GM19468 (cell line): ENCODE data around the gene LGR5.

Experiments
- ATAC-seq: cut with Tn5 transposase; IDR thresholded peaks from one replicate; pipeline ENCODE4 v1.9.1; 2021; ENCODE audit warnings: mild to moderate bottlenecking, moderate library complexity, moderate number of reproducible peaks; ENCODE audit not compliant: unreplicated experiment; ENCODE audit errors: extremely low read depth

Gene LGR5

DNA sequence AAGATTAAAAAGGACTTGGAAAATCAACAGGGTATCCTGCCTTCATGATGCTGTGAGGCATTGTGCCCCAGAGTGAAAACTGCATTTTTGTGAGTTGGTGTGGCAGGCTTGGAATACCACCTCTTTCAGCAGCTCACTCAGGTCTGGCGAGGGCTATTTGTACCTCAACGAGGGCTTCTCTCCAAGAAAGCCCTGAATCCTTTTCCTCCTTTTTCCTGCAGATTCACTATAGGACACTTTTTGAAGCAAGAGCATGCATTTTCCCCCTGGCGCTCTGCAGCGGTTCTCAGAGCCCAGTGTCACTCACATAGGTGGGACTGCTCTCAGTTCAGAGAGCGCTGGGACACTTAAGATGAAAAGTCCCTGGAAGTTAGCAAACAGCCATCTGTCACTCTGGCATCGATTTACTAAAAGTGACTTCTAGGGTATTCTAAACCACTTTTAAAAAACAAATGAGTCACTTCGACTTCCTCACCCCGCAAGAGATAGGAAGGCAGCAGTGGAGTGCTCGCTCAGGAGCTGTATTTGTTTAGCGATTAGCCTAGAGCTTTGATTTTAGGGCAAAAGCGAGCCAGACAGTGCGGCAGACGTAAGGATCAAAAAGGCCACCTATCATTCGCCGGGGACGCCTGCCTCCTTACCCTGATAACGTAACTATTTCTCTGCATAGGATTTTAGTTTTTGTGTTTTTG is 782 bp upstream of the LGR5 start:
- ATAC-seq: no peak

GRCh38 chr12:71439362-71439612 is 311 bp upstream of the LGR5 start:
- no peak for ATAC-seq

DNA sequence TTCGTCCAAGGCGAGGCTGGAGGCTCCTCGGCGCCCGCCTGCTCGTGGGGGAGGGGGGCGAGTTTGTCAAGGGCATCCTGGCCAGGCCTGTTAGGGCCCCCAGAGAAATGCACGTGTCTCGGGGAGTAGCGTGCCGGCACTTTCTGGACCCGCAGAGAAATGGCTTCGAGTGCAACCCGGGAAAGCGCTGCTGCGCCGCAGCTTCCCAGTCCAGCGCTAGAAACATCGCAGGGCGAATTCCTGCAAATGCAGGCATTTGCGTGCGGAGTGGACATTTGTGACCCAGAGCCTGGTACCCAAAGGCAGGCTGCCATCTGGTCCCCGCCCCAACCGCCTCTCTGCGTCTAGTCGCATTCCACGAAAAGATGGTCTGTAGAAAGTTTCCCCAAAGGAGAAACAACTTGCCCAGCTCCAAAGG is 756 bp downstream of the LGR5 start:
- no peak for ATAC-seq

DNA sequence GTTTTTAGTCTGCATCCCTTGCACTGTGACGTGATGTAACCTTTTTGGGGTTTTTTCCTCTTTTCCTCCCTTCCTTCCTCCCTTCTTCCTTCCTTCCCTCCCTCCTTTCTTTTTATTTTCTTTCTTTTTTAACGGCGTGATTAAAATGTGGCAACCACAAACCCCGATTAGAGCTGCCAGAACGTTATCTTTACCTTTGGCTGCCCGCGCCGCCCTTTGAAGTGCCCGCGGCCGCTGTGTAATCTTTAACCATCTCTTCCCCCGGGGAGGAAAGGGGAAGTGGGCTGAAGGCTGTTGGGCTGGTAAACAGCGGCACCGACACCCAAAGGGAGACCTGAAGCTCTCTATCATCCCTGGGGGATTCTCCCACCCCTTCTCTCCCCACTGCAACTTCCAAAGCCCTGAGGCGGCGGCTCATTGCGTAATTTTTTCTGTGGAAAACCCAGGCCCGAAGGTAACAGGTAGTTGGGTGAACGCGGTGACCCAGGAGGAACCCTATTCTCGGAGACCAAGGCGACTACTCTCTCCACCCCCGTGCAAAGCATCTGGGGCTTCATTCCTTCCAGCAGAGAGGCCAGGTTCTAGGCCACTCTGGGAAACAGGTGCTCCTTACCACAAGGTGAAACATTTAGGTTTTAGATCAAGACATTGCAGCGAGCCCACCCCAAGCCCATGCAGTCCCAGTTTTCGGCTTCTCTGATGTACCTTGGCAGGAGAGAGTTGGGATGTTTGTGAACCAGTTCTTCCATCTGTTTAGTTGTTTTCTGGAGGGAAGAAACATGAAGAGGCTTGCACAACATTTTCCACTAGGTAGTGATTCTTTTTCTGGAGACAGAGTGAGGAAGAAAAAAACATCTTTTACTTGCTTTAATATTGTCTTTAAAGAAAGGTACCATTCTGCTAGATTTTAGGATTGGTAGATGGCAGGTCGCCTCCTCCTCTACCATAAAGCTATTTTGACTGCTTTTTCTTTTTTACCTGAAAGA is 1.5 kb downstream of the LGR5 start:
- ATAC-seq: peak; percentile 42

GRCh38 chr12:71441836-71442566 is 2.4 kb downstream of the LGR5 start:
- no peak for ATAC-seq

DNA sequence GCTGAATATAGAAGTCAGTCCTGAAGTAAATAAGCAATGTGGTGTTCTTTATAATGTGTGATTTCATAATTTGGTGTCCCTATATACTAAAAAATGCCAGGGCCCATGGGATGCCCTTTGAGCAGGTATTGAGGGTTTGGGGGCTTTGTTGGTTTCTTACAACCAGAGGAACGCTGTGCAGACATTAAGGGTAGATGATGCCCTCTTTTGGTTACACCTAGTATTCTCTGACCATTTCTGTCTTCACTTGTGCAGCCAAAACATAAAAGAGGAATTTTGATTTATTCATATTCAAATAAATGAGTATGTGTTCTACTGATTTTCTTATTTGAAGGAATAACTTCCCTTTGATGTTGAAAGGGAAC is 3.0 kb downstream of the LGR5 start:
- no peak for ATAC-seq

GRCh38 chr12:71445071-71445470 is 5.5 kb downstream of the LGR5 start:
- ATAC-seq: no peak

GRCh38 chr12:71447691-71448132 is 8.1 kb downstream of the LGR5 start:
- ATAC-seq: no peak

- ATAC-seq: no peak
Measured at GRCh38 chr12:71448150-71448581, 8.6 kb downstream of the LGR5 start.

GRCh38 chr12:71449373-71450070 is 9.9 kb downstream of the LGR5 start:
- ATAC-seq: no peak

DNA sequence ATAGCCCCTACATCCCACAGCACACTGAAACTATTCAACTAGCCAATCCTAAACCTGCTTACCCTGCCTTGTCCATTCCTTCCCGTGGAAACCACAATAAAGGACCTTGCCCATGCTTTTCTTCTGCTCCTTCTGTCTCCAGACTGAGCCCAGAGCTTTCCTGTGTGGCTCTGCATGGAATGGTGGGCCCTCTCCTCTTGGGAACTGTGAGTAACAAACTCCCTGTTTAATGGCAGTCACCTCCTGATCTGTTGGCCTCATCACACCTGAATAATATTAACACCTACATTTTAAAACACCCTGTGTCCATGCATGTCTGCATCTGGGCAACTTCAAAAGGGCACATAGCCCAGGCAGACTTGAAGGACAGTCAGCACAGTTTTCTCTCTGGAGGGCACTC is 12.4 kb downstream of the LGR5 start:
- ATAC-seq: no peak

DNA sequence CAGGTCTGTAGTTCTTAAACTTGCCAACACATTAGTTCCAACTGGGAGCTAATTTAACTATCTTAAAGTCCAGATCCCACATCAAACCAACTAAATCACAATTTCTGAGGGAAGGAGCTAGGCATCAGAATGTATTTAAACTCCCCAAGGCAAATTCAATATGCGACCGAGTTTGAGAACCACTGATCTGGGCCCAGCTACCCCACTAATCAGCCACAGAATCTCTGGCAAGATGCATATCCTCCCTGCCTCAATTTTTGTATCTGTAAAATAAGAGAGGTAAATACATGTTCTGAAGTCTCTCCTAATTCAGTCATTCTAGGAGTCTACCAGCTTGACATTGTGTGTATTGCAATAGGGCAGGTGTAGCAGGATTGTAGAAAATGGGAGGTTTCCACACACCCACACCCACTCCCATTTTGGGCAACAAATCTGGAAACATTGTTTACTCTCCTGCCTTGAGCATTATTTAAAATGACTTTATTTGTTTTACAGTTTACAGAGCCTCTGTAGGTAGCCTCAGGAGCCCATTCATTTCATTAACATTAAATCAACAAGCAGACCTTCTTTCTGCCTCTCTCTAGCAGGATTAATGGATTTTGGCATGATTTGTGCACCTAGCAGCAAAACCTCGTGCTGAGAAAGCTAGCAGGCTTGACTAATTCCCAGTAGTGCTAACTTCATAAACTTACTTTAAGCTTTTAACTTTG is 15.6 kb downstream of the LGR5 start:
- no peak for ATAC-seq

- ATAC-seq: no peak
Measured at GRCh38 chr12:71456316-71456715, 16.7 kb downstream of the LGR5 start.

GRCh38 chr12:71456990-71457389 is 17.4 kb downstream of the LGR5 start:
- no peak for ATAC-seq

DNA sequence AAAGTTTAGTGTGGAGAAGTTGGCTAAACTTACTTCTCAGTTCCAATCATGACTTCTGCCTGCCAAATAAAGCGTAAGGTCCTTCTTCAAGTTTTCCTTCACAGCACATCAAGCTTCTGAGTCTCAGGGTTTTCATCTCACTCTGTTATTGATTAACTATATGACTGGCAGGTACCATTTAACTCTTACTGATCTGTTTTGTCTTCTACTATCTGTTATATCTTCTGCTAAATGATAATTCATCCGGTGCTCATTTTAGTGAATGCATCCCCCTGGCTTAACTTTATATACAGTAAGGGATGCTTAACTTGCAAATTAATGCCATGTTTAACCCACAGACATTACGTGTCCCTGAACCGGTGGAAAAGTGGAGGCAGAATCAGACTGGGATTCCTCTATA is 20.7 kb downstream of the LGR5 start:
- ATAC-seq: no peak

GRCh38 chr12:71460850-71461609 is 21.4 kb downstream of the LGR5 start:
- no peak for ATAC-seq

- ATAC-seq: no peak
Measured at GRCh38 chr12:71461787-71462328, 22.3 kb downstream of the LGR5 start.

DNA sequence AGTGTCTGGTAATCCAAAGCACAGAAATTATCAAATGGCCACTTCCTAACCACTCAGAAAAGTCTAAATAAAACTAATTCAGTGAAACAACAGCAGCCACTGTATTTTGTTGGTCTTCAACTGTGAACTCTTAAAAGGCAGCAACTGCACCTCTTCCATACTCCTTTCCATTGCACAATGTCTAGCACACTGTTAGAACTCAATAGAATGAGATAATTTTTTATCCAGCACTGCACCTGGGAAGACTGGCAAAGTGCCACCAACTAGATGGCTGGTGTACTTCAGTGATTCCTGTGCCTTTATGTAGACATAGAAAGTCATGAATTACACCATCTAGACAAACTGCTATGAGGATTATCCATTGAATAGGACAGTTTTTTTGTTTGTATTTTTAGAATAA is 26.2 kb downstream of the LGR5 start:
- no peak for ATAC-seq

DNA sequence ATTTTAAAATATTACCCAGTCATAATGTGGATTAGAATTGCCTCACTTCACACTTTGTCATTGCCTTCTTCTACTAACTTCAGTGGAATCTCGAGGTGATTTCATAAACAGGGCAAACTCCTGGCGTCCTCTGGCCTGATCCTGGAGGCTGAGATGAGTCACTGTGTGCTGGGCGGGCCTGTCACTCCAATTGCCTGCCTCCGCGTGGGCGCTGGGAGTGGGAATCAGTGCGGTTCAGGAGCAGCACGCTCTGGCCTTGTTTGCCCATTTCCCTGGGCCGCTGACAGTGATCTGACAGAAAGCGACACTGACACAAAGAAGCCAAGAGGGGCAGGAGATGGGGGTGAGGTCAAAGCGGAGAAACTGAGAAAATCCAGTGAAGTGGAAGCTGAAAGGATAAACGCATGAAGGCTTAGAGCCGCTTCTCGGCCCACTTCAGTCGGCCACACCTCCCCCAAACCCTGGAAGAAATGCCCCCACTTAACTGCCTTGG is 29.7 kb downstream of the LGR5 start:
- ATAC-seq: no peak
